Measurements from ENCODE around the gene TBC1D5.

TBC1D5 gene

GRCh38 chr3:17479681-17480405, 262.6 kb downstream of the TBC1D5 start:
- no peak for DNase-seq (ENCODE audit: low spot score)

- no peak for DNase-seq (ENCODE audit: low spot score)
Observed at GRCh38 chr3:17478673-17479072, 263.8 kb downstream of the TBC1D5 start.

GRCh38 chr3:17473761-17474160, 268.7 kb downstream of the TBC1D5 start:
- no peak for DNase-seq (ENCODE audit: low spot score)

GRCh38 chr3:17469954-17470353, 272.5 kb downstream of the TBC1D5 start:
- no peak for DNase-seq (ENCODE audit: low spot score)

GRCh38 chr3:17469520-17469919, 272.9 kb downstream of the TBC1D5 start:
- no peak for DNase-seq (ENCODE audit: low spot score)

- DNase-seq (ENCODE audit: low spot score): no peak
Observed at GRCh38 chr3:17466028-17466427, 276.4 kb downstream of the TBC1D5 start.

GRCh38 chr3:17459470-17459993, 282.9 kb downstream of the TBC1D5 start:
- DNase-seq (ENCODE audit: low spot score): no peak

GRCh38 chr3:17456650-17457049, 285.8 kb downstream of the TBC1D5 start:
- DNase-seq (ENCODE audit: low spot score): no peak

- no peak for DNase-seq (ENCODE audit: low spot score)
Observed at GRCh38 chr3:17456046-17456445, 286.4 kb downstream of the TBC1D5 start.

- DNase-seq (ENCODE audit: low spot score): no peak
Observed at GRCh38 chr3:17444865-17445264, 297.6 kb downstream of the TBC1D5 start.

- DNase-seq (ENCODE audit: low spot score): no peak
Observed at GRCh38 chr3:17443142-17443541, 299.3 kb downstream of the TBC1D5 start.

- peak; percentile 29 for DNase-seq (ENCODE audit: low spot score)
Observed at GRCh38 chr3:17442332-17443049, 299.9 kb downstream of the TBC1D5 start.

GRCh38 chr3:17433876-17434275, 308.6 kb downstream of the TBC1D5 start:
- DNase-seq (ENCODE audit: low spot score): no peak

- no peak for DNase-seq (ENCODE audit: low spot score)
Observed at GRCh38 chr3:17432236-17432635, 310.2 kb downstream of the TBC1D5 start.

GRCh38 chr3:17431484-17432045, 310.9 kb downstream of the TBC1D5 start:
- DNase-seq (ENCODE audit: low spot score): no peak

GRCh38 chr3:17431004-17431403, 311.4 kb downstream of the TBC1D5 start:
- peak; percentile 56 for DNase-seq (ENCODE audit: low spot score)

GRCh38 chr3:17430582-17430981, 311.8 kb downstream of the TBC1D5 start:
- DNase-seq (ENCODE audit: low spot score): no peak

- DNase-seq (ENCODE audit: low spot score): no peak
Observed at GRCh38 chr3:17423786-17424536, 318.5 kb downstream of the TBC1D5 start.

- no peak for DNase-seq (ENCODE audit: low spot score)
Observed at GRCh38 chr3:17422636-17423035, 319.8 kb downstream of the TBC1D5 start.

- no peak for DNase-seq (ENCODE audit: low spot score)
Observed at GRCh38 chr3:17420668-17421067, 321.8 kb downstream of the TBC1D5 start.

- peak; percentile 57 for DNase-seq (ENCODE audit: low spot score)
Observed at GRCh38 chr3:17412950-17413530, 329.4 kb downstream of the TBC1D5 start.

Data from SW480 (cell line).